ENCODE measurements around the gene RALGDS.

Gene RALGDS

DNA sequence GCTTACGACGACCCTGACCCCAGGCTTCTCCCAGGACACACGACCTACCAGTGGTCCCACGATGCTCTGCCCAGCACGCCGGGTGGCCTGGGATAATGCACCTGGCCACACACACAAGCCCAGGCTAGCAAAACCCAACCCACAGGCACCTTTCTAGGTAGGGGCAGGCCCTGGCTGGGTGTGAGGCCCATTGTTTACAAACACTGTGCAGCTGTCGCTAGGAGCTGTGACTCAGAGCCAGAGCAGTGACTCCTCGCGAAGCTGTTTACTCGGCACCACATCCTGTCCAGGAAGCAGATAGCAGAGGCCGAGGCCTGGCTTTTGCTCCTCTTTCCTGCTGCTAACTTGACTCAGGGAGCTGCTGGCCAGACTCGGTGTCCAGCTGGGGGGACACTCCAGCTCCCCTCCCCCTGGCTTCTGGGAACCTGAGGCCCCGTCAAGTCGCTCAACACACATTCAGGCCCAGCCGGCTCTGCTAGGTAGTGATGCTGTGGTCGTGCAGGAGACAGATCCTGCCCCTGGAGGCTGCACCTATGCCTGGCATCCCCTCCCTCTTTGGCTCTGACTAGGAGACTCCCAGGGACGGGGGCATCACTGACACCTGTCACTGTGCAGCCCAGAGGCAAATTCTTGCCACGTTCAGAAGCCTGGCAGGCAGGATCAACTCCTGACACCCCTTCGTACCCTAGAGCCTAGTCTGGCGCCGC is 12.8 kb upstream of the RALGDS start:
- no peak for DNase-seq

DNA sequence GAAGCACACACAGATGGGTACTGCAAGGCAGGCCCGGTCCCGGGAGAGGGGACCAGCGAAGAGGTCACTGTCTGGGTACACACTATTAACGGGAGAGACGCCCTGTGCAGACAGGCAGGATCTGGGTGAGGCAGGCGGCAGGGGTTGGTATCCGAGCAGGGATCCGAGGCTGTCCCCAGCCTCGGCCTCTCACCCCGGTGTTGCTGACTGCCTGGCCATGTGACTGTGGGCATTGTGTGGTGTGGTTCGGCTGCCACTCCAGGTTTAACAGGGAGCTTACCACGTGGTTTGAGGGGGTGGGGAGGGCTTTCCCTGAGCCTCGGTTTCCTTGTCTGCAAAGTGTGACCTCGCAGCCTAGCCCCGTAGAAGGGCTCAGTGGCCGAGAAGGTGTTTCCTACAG is 11.1 kb upstream of the RALGDS start:
- no peak for DNase-seq

DNA sequence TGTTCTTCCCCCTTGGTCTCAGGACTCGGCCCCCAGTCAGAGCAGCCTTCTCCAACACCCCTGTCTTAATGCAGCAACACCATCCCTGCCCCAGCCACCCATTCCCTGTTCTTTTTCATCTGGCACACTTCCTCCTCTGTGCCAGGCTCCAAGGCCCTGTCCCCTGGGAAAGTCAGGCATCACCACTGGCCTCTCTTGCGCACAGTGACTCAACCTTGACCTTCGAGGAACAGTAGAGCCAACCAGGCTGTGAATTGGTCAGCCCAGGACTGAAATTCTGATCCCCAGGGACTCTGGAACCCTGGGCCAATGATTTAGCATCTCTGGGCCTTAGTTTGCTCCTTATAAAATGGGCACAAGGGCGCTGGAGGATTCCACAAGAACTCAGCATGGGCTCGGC is 10.5 kb upstream of the RALGDS start:
- no peak for DNase-seq

DNA sequence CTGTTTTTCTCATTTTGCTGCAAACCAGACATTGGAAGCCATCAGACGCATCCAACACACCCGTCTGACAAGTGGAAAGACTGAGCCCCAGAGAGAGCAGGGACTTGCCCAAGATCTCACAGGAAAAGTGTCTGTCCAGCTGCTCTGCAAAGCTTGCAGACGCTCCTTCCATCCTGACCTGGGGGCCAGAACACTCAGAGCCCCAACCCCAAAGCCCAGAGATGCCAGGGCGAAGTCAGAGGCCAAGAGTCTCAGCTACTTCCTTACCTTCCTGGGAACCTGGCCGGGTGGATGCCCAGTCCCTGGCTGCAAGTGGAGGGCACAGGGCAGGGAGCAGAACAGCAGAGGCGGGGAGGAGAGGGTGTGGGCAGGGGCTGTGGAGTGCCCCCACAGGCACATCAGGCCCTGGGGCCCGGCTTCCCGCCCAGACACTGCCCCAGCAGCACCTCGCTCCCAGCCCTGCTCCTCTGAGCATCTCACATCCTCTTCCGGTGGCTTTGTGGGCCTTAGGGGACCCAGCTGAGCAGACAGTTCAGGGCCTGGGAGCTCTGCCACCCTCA is 9.7 kb upstream of the RALGDS start:
- DNase-seq, result no peak

DNA sequence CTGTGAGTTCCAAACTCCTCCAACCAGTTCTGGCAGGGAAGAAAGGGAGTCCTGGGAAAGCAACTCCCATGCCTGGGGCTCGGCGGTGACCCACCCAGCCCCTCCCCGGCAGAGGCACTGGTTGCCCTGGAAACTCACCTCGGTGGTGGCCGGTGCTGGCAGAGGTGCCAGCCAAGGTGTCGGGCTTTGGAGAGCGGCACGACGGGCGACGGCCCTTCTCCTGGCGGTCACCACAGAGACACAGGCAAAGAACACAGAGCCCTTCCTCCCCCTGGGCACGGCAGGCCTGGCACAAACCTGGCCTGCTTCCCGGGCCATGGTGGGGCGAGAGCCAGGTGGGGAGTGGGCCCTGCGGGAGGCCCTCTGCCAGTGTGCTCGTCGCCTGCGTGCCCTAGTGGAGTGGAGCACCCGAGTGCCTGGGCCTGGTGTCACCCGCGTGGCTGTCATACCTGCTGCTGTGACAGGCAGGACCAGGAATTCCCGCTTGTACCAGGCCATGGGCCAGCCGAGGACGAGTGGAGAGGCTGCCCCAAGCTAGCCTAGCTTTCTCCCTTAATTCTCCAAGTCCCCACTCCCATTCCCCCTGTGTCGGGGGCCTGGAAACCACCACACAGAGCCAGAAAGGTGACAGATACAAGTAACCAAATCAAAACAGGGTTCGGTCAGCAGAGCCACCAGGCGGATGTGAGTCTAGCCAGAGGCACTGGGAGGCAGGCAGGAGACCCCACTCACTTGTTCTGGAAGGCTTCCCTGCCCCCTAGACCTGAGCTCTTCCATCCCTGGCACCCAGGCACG is 8.2 kb upstream of the RALGDS start:
- no peak for DNase-seq

DNA sequence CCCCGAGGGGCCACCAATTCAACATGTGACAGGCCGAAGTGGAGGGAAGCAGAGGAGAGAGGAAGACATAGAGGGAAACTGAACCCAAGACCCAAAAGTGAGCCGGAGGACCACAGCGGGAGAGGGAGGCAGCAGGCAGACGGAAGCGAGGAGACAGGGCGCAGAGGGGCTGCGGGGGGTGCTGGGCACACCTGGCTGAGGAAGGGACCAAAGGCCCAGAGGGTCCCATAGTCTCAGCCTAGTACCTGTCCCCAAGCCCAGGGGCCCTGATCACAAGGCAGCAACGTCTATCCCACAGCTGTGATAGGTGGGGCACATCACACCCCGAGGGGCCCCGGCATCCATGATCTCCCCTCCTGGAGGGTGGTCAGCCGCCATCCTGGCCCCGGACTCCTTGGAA is 7.1 kb upstream of the RALGDS start:
- no peak for DNase-seq

DNA sequence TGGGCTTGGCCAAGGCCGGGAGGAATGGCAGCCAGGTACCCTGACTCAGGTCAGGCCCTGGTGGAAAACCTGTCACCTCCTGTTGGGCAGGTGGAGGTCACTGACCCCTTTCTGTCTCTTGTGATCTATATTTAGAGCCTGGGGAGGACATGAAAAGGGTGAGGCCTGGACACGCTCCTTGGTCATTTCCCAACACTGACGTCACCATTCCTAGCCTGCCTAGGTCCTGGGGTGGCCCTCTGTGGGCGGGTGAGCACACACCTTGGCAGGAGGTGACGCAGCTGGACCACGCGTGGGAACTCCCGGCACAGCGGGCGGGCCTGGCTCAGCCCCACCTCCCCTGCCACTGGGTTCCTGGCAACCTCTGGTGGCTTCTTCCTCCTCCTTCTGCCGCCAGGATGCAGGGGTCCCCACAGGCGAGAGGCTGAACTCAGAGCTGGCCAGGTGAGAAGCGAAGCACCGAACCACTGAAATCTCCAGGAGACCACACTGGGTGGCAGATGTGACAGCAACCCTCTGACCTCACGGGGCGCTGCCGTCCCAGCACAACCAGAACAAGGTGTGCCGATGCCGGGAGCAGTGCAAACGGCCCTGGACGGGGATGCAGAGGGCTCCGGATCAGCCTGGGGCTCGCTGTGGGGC is 6.4 kb upstream of the RALGDS start:
- DNase-seq, result no peak

DNA sequence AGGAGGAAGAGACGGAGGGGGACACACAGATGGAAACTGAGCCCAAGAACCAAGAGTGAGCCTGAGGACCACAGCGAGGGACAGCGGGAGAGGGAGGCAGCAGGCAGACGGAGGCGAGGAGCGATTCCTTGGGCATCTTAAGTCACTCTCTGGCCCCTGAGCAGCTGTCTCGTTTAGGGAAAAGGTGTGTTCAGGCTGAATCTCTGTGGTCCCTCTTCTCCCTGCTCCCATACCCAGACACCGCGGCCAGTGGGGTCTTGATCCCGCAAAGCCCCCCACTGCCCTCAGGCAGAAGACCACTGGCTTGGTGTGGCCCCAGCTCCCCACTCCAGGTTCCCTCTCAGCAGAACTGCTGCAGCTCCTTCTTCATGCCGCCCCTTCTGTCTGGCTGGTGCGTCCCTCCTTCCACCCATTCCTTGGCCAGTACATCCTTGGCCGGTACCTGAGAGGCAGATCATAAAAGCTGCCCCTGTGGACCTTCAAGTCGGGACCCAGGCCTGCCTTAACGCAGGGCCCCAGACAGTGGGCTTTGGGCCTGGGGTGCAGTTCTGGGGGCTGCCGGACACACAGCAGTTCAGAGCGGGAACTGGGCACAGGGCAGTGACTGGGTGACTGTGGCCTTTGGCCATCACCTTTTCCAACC is 5.8 kb upstream of the RALGDS start:
- no peak for DNase-seq

DNA sequence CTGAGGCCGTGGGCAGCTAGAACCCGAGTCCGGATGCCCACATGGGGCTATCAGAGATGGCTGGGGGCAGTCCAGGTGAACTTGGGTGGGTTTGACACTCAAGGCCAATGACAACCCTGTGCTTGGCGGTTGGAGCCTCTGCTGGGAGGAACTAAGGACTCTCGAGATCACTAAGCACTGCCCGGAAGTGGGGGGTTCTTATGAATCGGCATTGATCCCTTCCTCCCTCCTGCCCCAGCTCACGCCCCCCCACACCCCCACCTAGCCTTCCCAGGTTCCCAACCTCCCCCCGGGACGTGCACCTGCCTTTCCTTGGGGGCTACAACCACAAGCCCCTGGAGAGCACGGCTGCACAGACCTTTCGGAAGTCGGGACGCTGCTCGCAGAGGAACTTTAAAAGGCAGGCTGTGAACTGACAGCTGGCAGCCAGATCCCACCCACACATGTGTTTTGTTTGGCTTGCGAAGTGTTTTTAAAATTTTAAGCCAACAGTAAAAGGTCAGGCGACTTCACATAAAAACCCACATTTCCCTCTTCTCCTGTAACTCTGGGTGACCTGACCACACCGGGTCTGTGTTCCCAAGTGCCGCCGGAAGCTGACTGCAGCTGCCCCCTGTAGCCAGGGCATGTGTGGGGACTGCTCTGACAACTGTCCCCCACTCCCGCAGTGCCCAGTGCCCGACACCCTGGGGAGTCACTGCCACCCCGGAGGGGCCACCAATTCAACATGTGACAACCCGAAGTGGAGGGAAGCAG is 5.1 kb upstream of the RALGDS start:
- no peak for DNase-seq

DNA sequence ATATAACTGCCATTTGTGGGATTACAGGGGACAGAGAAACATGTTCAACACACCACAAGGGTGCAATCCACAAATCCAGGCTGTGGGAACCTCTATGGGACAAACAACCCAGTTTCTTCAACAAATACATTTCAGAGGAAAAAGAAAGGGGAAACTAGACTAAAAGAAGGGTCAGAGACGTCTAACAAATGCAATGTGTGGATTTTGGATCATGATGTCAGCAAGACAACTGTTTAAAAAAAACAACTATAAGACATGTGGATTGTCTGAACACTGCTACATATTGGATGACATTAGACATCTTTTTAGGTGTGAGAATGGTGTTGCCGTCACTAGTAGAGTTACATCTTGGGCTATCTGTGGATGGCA is 3.9 kb upstream of the RALGDS start:
- no peak for DNase-seq

DNA sequence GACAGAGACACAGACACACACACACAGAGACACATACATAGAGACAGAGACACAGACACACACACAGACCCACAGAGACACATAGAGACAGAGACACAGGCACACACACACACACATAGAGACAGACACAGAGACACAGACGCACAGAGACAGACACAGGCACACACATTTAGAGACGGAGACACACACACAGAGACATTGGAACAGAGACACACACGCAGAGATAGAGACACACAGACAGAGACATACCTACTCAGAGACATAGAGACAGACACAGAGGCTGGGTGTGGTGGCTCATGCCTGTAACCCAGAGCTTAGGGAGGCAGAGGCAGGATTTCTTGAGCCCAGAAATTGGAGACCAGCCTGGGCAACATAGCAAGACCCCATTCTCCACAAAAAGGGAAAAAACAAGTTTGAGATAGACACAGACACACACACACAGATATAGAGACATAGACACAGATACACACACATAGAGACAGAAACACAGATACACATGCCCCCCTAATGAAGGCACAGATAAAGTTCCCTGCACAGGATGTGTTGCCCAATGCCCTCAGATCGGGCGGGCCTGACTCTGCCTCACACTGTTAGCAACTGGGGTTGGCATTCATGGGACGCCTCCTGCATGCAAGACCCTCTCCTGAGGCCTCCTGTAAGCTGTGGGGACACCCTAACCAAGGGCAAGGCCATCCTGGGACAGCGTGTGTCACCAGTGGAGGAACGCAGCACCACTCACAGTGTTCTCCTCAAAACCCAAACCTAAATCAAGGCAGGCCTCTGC is 3.3 kb upstream of the RALGDS start:
- no peak for DNase-seq

DNA sequence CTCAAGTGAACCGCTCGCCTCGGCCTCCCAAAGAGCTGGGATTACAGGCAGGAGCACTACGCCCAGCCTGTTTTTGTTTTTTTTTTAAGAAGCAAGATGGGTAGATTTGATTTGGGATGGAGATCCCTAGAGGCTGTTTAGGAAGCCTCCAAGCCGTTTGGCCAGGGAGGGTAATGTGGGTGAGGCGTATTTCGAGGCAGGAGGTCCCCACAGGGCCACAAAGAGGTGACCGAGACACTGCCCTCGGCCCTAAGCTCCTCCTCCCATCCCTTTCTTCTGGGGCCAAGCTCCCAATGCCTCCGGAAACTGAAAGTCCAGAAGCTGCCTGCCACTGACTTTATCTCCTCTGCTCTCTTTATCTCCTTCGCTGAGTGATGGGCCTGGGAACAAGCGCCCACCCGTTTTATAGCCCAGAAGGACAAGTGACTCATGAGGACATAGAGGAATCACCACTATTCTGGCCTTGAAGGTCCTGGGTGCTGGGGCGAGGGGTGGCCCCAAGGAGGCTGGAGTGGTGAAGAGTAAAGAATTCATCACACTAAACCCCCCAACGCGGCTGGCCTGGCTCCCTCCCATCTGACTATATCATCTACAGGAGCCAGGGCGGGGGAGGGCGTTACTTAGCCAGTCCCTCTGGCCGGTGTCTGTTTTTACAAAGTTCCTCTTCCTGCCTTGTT is 2.0 kb upstream of the RALGDS start:
- DNase-seq, result no peak

DNA sequence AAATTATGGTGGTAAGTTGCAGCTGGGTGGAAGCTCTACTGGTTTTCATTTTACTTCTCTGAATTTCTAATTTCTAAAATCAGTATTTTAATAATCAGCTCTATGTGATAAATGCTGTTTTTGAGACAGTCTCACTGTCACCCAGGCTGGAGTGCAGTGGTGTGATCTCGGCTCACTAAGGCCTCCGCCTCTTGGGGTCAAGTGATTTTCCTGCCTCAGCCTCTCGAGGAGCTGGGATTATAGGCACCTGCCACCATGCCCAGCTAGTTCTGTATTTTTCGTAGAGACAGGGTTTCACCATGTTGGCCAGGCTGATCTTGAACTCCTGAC is 1.5 kb upstream of the RALGDS start:
- DNase-seq, result no peak

DNA sequence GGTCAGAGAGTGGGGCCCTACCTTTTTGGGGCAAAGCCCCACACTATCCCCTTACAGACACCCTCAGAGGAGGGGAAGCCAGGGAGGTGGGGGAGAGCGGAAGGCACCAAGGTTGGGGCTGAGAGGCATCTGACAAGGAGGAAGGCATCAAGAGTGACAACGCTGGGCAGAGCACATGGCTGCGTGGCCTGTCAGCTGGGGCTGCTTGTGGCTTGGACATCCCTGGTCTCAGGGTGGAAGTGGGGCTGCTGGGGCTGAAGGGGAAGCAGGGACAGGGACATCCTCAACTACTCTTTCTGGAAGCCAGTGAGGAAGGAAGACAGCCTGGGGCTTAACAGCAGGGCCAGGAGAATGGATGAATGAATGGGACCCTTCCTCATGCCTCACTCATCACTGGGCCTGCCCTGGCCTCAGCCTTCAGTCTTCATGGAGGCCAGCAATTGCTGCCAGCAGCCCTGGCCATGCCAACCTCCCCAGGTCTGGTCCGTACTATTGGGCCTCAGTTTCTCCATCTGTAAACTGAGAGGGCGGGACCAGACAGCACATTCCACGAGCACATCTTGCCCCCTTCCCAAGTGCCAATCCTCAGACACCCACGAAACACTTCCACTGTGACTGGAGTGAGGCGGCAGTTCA is 993 bp upstream of the RALGDS start:
- DNase-seq, result no peak

DNA sequence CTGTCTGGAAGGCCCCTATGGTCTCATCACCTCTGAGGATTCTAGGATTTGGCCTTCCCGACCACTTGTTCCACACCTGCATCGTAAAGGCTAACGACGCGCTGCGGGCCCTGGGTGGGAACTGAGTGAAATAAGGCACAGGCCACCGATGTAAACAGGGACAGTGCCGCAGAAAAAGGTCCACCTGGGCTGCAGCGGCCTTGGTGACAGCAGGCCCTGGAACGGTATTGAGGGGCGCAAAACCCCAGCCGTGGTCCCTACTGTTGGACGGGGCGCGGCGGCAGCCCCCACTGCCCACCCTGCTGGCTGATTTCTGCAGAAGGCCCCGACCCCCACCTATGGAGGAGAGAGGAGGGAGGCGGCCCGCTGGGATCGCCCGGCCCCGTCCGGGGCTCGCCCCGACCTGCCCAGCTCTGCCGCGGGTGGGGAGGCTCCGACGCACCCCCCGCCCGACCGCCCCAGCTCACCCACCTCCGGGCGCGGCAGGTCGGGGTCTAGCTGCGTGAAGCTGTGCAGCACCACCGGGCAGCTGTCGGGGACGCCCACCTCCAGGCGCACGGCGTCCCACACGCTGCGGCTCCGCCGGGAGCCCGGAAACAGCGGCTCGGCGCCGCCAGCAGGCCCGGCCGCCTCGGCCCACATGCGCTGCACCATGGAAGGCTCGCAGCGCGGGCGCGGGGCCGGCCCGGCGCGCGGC is 391 bp downstream of the RALGDS start:
- no peak for DNase-seq

DNA sequence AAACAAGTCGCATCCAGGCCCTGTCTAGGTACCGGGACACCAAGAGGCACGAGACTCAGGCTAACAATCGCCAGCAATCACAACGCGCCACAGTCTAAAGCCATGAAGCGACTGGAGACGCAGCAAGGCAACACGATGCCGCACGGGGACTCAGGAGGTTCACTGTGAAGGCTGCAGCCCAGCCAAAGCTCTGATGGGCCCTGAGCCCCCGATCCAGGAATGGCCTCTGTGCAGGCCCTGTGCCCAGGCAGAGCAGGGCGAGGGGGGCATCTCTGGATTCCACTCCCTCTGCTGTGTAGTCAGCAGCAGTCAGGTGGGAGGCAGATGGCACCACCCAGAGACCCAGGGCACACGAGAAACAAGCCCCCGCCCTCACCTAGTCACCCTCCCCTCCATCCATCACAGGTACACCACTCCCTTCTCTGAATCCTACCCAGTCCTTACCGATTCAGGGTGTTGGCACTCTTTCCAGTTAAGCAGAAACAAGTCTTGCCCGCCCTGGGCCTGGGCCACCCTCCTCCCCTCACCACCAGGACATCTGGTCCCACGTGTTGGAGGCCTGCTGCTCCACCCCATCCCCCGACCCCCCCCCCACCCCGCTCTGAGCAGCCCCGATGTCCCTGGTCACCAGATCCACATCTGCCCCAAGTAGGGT is 1.1 kb downstream of the RALGDS start:
- no peak for DNase-seq

DNA sequence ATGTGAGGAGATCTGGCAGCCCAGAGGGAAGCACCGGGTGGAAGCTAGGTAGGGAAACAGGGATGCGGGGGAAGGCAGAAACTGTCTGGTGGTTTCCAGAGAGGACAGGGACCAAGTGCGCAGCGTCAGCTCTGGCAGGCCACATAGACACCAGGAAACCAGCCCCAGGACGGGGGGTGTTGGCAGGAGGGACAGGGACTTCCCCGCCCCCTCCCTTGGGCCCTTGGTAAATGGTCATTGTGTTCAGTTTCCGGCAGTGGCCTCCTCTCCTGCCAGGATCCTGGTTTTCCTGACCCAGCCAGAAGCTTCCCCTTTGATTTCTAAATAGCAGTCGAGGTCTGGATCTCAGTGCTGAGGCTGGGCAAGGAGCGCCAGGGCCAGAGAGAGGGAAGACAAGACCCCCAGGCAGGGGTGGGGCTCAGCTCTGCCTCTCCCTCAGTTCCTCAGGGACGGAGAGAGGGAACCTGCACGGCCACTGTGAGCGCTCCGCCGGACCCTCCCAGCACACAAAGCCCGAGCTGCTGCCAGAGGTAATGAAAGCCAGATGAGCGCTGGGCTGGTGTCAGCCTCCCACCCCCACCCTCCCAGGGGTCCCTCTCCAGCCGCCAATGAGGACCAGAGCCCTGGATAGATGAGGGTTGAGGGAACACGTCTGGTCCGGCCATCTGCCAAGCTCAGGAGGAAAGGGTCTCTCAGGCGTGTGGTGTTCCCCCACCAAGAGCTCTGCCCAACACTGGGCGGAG is 1.8 kb downstream of the RALGDS start:
- DNase-seq, result no peak

DNA sequence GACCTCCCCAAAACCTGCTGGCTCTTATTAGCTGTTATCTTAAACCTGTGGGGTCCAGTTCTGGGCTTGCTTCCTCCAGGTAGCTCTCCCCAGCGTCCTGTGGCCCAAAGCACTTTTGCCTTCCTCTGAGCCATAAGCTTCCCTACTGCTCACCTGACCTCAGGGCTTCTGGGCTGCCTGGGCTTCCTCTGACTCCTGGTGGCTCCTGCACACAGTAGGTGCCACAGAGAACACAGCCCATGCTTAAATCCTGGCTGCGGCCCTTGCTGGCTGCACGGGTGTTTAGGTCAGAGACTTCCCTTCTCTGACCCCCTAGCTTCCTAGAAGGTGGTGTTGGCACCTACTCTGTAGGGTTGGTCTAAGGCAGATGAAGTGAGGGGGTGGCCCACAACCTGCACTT is 2.5 kb downstream of the RALGDS start:
- no peak for DNase-seq

DNA sequence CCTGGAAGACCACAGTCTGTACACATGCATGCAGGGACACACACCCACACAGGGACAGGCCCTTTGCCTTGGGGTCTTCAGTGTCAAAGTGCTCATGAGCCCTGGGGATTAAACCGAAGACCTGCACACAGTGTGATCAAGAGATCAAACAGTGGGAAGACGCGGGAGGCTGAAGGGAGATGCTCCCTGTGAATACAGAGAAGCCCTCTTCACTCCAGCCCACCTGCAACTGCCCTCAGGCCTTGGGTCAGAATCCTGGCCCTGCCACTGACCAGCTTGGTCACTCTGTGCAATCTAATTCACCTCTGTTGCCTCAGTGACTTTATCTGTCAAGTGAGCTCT is 2.9 kb downstream of the RALGDS start:
- no peak for DNase-seq

All from SIG-M5 (cell line).